Activated naive CD8-positive, alpha-beta T cell treated with anti-CD3 and anti-CD28 coated beads, Interleukin-2, amount 50 U/mL, for 24 hours (primary cell): Measurements from ENCODE around the gene OR9A4.

ENCODE experiments used
- ATAC-seq: fragments of 150-1000 bp; cut with Tn5 transposase; one replicate; pipeline ENCODE4 v1.10.0; 2021
- DNase-seq: peaks from one replicate; pipeline ENCODE4 v3.0.0; 2021
- H3K27ac Mint-ChIP-seq: one replicate; pipeline ENCODE4 v1.8.0; 2021; ENCODE audit warnings: mild to moderate bottlenecking, mixed read lengths
- H3K27me3 Mint-ChIP-seq: one replicate; pipeline ENCODE4 v1.8.0; 2021; ENCODE audit warnings: mixed read lengths
- H3K36me3 Mint-ChIP-seq: one replicate; pipeline ENCODE4 v1.8.0; 2021; ENCODE audit warnings: low read depth, mixed read lengths
- H3K4me1 Mint-ChIP-seq: one replicate; pipeline ENCODE4 v1.8.0; 2021; ENCODE audit warnings: mixed read lengths
- H3K4me3 Mint-ChIP-seq: one replicate; pipeline ENCODE4 v1.8.0; 2021; ENCODE audit warnings: mild to moderate bottlenecking, moderate library complexity, mixed read lengths
- H3K9me3 Mint-ChIP-seq: one replicate; pipeline ENCODE4 v1.8.0; 2021; ENCODE audit warnings: mixed read lengths

OR9A4 gene

GRCh38 chr7:141960687-141961422 lies 44.7 kb downstream of the OR9A4 start:
- peaks cover 4% of the 10 kb centered on the region for H3K4me1 Mint-ChIP-seq
- H3K27ac Mint-ChIP-seq = peak overlapping the region; percentile 5
- H3K27me3 Mint-ChIP-seq = no peaks in the 10 kb centered on the region
- no peaks in the 10 kb centered on the region for H3K36me3 Mint-ChIP-seq
- H3K4me3 Mint-ChIP-seq = no peak overlapping the region
- ATAC-seq (no peak), DNase-seq (no peak)
- peaks cover 3% of the 10 kb centered on the region for H3K9me3 Mint-ChIP-seq
